ENCODE measurements around the gene HSD17B12.

GRCh38 chr11:43688394-43688793 is 7.9 kb downstream of the HSD17B12 start:
- TF ChIP-seq CTCF (IDR thresholded peaks at IDR 0.05) (no peak), POLR2A (IDR thresholded peaks at IDR 0.05) (no peak), POLR2AphosphoS5 (IDR thresholded peaks at IDR 0.05) (no peak)

All from prostate gland (tissue), 2 donors.